Measurements from ENCODE around the gene ATP8A2. TPM values are rescaled to one million over a fixed set of nuclear protein-coding genes. Genes with fewer than 3 reads are reported as not detected.
"Not testable (repeated sequence)": the region's sequence is repeated elsewhere in the genome, so short reads cannot be mapped to it uniquely, and the experiment has no call there.

ATP8A2 gene
- total RNA-seq, 3 donors from 2014 or later = under 0.01 to 1.0 (median under 0.01) TPM

- TF ChIP-seq POLR2AphosphoS5 (IDR thresholded peaks at IDR 0.05) = no peak
- no peak for TF ChIP-seq CTCF (IDR thresholded peaks at IDR 0.05)
- TF ChIP-seq POLR2A (IDR thresholded peaks at IDR 0.05) = no peak
- Histone ChIP-seq H3K27me3 (peaks cover 0 to 5% of the 10 kb centered on the region in 2 donors), H3K4me1 (no peaks in the 10 kb centered on the region), H3K36me3 (no peaks in the 10 kb centered on the region), H3K4me3 (no peak overlapping the region), H3K27ac (no peak overlapping the region), H3K9me3 (no peaks in the 10 kb centered on the region)
- intact Hi-C loops (cut with DNase I; ENCODE audit: low total_unique reads) = no loop called here
- no peak for DNase-seq (ENCODE audit: low spot score in 2 of 2)
Observed at GRCh38 chr13:25353344-25353743, 18.4 kb upstream of the ATP8A2 start.

GRCh38 chr13:25354377-25354776 is 17.4 kb upstream of the ATP8A2 start:
- intact Hi-C loops (cut with DNase I; ENCODE audit: low total_unique reads) = no loop called here
- no peak for DNase-seq (ENCODE audit: low spot score in 2 of 2)
- H3K27me3 ChIP-seq = peaks cover 0 to 5% of the 10 kb centered on the region in 2 donors
- TF ChIP-seq CTCF (IDR thresholded peaks at IDR 0.05) (no peak), POLR2AphosphoS5 (IDR thresholded peaks at IDR 0.05) (no peak), POLR2A (IDR thresholded peaks at IDR 0.05) (no peak)
- no peaks in the 10 kb centered on the region for H3K36me3 ChIP-seq
- H3K4me3 ChIP-seq = no peak overlapping the region
- no peak overlapping the region for H3K27ac ChIP-seq
- no peaks in the 10 kb centered on the region for H3K9me3 ChIP-seq
- no peaks in the 10 kb centered on the region for H3K4me1 ChIP-seq

GRCh38 chr13:25360443-25360842 is 11.3 kb upstream of the ATP8A2 start:
- H3K27me3 ChIP-seq; H3K36me3 ChIP-seq; intact Hi-C loops (cut with DNase I; ENCODE audit: low total_unique reads); H3K4me3 ChIP-seq; DNase-seq (ENCODE audit: low spot score in 2 of 2); H3K9me3 ChIP-seq; H3K4me1 ChIP-seq; H3K27ac ChIP-seq: not testable (repeated sequence)

DNA sequence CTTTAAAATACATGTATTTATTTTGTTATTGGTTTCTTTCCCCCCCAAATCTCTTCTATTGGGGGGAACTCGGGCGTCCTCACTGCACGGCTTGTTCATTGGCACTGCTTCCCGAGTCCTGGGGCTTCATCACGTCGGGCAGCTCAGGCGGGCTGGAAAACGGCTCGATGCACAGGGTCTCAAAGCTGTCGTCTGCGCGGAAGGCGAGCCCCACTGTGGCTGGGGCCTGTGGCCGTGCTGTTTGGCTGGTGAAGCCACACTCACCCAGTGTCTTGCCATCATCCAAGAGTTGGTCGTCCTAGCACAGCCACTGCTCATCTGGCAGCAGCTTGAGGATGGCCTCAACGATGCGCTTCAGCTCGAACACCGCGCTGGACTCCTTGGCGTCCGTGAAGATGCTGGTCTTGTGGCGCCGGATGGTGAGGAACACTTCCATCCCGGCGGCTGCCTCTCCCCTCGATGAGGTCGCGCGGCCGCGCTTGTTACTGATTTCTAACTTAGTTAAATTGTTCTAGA is 6.0 kb upstream of the ATP8A2 start:
- intact Hi-C loops (cut with DNase I; ENCODE audit: low total_unique reads) = no loop called here
- H3K27ac ChIP-seq = no peak overlapping the region
- no peak overlapping the region for H3K4me3 ChIP-seq
- TF ChIP-seq POLR2AphosphoS5 (IDR thresholded peaks at IDR 0.05) (no peak), CTCF (IDR thresholded peaks at IDR 0.05) (no peak), POLR2A (IDR thresholded peaks at IDR 0.05) (no peak)
- no peak for DNase-seq (ENCODE audit: low spot score in 2 of 2)
- peaks cover 0 to 14% of the 10 kb centered on the region in 2 donors for H3K27me3 ChIP-seq
- H3K36me3 ChIP-seq = no peaks in the 10 kb centered on the region
- H3K9me3 ChIP-seq = no peaks in the 10 kb centered on the region
- H3K4me1 ChIP-seq = no peaks in the 10 kb centered on the region

DNA sequence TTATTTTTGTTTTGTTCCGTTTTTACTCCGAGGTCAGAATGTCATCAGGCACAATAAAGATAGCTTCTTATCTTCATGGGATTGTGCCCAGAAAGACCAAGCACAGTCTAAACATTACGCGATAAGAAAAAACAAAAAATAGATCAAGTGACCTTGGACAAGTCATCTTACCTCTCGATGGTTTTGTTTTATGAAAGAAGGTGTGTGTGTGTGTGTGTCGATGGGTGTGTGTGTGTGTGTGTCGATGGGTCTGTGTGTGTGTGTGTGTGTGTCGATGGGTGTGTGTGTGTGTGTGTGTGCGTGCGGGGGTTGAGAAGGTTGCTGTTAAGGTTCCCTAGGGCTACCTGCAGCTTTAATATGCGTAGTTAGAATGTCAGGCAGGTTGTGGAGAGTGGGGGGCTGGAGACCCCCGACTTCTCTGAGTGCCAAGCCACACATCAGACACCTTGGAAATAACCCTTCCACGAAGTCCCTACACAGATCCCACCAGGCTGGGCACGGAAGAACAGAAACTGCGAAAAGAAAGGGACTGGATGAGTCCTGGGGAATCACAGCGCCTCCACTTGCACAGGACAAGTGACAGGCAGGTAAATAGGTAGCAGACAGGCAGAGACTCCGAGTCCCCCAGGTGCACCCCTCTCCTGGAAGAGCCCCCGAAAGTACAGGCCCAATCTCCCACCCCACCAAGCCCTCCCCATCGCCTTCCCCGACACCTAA is 458 bp upstream of the ATP8A2 start:
- H3K9me3 ChIP-seq = no peaks in the 10 kb centered on the region
- DNase-seq (ENCODE audit: low spot score in 2 of 2) = no peak
- peak overlapping the region in 2 of 3 donors; percentile 45 to 59 for H3K4me3 ChIP-seq
- intact Hi-C loops (cut with DNase I; ENCODE audit: low total_unique reads) = no loop called here
- no peak overlapping the region for H3K27ac ChIP-seq
- H3K4me1 ChIP-seq = no peaks in the 10 kb centered on the region
- no peaks in the 10 kb centered on the region for H3K36me3 ChIP-seq
- TF ChIP-seq CTCF (IDR thresholded peaks at IDR 0.05) = no peak
- TF ChIP-seq POLR2A (IDR thresholded peaks at IDR 0.05) = no peak
- TF ChIP-seq POLR2AphosphoS5 (IDR thresholded peaks at IDR 0.05) = no peak
- peaks cover 0 to 48% of the 10 kb centered on the region in 2 donors for H3K27me3 ChIP-seq
